Right ventricle myocardium inferior (tissue), 1 donor: ENCODE results near the gene MIDN. TPM values are rescaled to one million over a fixed set of nuclear protein-coding genes. Genes with fewer than 3 reads are reported as not detected.

ENCODE experiments used
- ATAC-seq: fragments of 200-7000 bp; cut with Tn5 transposase; one replicate; pipeline ENCODE4 v1.9.1; 2020; ENCODE audit warnings: mild to moderate bottlenecking, moderate library complexity
- DNase-seq: peaks from one replicate; pipeline ENCODE4 v3.0.0; 2021; ENCODE audit errors: missing footprints
- intact Hi-C: fragments of 100-400 bp; cut with DNase I; formaldehyde crosslinking; loops from one replicate; pipeline ENCODE4 v1.11.0; 2022
- total RNA-seq: library from RNA; stranded (reverse); fragmentation: NEBNext Ultra II Directional; extraction: Animal tissue kit (Norgen Biotek cat#: 25700); gene quantifications from one replicate; pipeline ENCODE4 v1.2.1, GENCODE V29; 2021
- donor health status: DM: no; HTN: yes; CAD: no; lungs with severe emphysema.

The MIDN gene
- total RNA-seq, 1 donor from 2014 or later, result 62.8 TPM

DNA sequence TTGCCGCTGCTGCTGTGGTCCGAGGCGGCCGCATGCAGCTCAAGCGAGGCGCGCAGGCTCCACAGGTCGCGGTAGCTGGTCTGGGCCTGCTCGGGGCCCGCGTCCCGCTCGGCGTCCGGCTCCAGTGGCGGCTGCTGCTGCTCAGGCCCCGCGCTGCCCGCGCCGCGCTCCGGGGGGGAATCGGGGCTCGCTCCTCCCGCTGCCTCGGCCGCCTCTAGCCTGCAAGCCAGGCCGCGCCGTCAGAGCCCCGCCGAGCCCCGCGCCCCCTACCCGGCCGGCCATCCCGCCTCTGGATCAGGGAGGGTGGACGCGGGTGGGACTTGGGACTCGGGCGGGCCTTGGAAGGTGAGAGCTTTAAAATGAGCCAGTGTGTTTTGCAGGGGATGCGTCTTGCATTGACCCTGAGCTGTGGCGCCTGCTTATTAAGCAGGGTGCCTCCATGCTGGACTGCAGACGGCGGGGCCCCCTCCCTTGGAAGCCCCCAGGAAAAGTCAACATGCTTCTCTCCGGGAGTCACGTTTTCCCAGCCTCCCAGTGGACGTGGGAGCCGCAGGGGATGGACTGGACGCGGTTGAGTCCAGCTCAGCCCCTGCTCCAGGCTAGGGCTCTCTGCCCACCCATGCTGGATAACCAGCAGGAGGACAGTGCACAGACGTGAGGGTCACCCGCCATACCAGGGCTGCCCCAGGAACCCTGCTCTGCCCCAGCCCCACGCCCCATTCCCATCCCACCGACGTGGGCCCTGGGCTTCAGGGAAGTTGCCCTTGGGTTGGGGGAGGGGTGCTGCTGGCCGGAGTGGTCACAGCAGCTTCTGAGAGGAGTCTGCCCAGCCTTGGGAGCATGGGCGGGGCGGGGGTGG is 18.2 kb upstream of the MIDN start:
- DNase-seq (no peak), ATAC-seq (no peak)
- intact Hi-C loops, result no loop called here

DNA sequence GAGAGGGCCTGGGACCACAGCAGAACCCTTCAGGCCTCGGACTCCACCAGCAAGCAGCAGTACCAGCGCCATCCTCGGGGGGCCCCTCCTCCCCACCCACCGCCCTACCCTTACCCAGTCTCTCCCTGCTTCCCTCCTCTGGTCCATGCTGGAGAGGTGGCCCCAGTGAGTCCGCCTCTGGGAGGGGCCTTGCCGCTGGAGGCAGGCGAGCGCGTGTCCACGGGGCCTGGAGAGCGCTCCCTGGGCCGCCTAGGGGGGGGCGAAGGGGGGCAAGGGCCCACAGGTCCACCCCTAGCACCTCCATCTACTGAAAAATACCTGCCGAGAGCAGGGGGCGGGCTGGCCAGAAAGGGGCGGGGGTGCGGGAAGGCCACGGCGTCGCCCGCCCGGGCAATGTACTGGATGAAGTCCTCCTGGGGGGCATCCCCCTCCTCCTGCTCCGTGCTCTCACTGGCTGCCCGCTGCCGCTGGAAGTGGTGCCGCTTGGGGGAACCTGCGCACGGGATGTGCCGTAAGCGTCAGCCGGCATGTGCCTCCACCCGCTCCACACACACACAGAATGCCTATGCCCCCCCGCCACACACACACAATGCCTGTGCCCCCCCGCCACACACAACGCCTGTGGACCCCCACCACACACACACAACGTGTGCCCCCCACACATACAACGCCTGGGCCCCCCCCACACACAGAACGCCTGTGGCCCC is 17.4 kb upstream of the MIDN start:
- DNase-seq (no peak), ATAC-seq (no peak)
- intact Hi-C loops, result no loop called here

DNA sequence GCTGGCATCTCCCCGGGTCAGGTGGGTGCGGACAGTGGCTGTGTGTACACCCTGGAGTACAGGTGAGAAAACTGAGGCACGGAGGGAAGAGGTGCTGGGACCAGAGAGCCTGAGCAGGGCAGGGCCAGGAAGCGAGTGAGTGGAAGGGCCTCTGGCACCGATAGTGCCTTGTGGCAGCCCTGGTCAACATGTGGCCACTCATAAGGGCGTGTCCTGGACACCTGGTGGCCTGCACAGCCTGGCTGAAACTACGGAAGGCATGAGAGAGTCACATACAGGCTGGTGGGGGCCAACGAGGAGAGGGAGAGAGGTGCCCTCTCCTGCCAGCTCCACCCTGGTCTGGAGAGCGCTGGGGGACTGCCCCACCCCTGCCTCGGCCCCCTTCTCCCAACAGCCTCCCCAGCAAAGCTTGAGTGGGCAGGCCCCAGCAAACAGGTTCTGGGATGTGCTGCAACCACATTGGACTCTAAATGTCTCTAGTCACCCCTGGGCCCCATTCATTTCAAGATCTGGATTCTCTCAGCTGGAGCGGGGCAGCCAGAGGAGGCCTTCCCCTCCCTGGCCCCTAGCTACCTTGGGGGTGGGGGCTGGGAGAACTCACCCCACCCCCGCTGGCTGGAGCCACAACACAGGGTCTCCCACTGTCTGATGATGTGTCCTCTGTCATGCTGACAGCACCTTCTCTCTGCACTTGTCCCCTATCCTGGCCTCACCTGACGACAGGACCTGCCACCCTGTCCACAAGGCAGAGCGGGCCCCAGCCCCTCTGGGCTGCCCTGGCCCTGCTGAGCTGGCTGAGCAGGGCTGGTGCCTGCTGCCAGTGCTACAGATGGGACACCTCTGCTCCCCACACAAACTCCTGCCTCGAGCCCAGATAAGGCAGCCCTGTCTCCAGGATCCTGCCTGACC is 16.4 kb upstream of the MIDN start:
- no peak for ATAC-seq
- no peak for DNase-seq
- intact Hi-C loops, result no loop called here

DNA sequence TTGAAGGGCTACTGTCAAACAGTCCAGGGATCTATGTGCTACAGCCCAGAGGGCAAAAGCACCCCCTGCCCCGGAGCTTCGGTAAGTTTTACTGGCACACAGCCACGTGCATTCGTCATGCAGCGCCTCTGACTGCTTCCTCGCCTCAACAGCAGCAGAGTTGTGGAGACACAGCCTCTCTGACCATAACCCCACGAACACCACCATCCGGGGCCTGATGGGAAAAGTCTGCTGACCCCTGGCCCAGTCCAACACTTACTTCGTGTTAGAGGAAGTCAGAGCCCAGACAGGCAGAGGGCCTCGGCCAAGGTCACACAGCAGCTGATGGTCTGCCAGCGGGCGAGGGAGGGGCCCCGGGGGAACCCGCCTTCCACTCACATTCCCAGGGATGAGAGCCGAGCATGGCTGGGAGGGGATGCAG is 15.7 kb upstream of the MIDN start:
- no peak for DNase-seq
- intact Hi-C loops, result no loop called here
- ATAC-seq, result no peak

DNA sequence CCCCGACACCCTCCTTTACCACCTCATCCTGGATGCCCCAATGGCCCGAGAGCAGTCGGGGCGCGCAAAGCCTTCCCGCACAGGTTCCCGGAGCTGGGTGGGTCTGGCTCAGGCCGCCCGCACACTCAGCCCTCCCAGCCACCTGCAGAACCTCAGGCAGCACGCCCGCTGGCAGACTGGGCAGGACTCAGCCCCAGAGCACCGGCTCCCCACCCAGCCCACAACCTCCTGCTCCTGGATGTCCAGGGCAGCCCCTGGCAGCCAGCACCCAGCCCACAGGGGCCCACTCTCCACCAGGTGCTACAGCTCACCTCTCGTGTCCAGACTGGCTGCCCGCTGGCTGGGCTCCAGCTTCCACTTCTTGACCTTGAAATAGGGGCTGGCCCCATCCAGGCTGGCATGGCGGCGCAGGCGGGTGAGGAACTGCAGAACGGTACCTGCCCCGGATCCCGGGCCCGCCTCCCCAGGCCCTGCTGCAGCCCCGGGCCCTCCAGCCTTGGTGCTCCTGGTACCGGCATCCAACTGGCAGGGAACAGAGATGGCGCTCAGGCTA is 15.2 kb upstream of the MIDN start:
- ATAC-seq (no peak), DNase-seq (no peak)
- intact Hi-C loops, result no loop called here

DNA sequence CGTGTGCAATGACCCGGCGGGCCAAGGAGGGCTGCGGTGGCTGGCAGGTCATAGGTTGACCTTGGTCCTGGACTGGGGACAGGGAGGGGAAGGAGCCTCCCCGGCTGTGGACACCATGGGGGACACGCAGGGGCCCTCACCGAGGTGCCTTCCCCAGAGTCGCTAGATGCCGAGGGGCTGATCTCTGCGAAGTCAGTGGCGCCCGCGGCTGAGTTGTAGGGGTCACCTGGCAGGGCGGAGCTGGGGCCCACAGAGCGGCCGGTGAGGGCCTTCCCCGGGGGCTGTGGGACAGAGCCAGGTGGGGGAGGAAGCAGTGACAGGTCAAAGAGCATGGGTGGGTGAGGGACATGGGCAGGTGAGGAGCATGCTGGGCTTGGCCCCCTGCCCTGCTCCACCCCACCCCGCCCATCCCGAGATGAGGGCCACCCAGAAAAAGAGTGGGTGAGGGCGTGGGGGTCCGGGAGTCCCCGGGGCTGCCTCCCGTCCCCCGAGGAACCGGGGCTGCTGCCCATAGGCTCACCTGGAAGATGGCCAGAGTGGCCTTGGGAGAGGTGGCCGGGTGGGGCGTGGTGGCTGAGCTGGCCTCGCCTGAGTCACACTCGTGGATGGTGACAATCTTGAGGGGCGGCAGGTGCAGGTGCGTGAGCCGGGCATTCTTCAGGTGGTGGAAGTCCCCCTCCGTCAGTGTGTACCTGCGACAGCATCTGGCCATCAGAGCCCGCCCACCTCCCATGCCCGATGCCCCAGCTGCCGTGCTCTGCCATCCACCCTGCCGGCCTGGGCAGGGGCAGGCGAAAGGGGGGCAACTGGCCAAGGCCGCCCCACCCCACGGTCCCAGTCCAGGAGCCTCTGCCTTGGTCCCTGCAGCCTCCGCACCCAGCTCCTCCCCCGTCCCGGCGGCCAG is 14.1 kb upstream of the MIDN start:
- ATAC-seq, result no peak
- intact Hi-C loops, result no loop called here

DNA sequence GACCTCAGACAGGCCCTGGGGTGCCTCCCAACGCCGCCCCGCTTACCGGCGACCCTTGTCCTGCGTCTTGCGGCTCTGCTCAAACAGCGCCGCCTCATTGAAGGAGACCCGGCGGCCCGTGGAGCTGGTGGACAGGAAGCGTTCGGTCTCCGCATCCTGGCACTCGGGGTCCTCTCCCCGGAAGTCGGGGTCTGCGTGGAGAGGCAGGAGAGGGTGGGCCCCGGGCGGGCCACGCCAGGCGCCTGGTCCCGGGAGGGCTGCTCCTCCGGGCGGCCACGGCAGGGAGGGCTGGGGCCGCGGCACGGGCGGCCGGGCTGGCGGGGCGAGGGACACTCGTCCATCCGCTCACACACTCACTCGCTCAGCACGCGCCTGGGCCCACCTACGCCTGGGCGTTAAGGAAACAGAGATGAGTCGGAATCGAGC is 13.4 kb upstream of the MIDN start:
- DNase-seq (no peak), ATAC-seq (no peak)
- intact Hi-C loops, result no loop called here

More for the DNA sequence above, 14.1 kb upstream of the MIDN start:
- no peak for DNase-seq

DNA sequence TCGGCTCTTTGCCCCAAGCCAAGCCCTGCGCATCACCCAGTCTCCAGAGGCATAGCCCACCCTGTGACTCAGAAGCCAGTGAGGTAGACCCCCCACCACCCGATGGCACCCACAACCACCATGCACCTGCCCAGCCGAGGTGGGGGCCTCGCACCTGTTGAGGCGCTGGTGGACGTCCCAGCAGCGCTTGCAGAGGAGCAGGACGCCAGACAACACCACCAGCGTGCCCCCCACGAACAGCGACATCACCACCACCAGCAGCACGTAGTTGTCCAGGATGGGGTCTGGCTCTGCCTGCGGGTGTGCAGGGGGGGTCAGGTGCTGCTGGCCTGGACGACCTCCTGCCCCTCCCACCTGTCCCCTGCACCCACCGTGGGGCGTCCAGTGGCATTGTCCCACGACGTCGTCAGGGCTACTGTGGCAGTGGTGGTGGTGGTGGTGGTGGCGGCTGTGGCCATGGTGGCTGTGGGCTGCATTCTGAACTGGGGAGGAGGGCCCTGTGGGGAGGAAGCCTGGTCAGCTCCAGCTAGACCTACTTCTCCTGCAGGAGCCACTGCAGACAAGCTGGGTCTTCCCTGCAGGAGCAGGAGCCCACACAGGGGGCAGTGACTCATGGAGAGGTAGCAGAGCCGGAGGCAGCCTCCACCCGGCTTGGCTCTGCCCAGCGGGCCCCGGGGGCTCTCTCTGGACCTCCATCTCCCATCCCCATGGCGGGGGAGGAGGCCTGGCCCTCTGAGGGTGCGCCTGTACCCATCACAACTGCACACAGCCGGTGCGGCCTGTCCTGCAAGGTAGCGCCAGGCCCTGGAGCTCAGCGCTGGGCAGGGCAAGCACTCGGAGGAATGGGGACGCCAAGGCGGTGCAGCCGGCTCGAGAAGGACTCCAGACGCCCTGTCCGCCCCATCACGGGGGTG is 12.5 kb upstream of the MIDN start:
- intact Hi-C loops, result no loop called here
- ATAC-seq, result no peak
- no peak for DNase-seq

DNA sequence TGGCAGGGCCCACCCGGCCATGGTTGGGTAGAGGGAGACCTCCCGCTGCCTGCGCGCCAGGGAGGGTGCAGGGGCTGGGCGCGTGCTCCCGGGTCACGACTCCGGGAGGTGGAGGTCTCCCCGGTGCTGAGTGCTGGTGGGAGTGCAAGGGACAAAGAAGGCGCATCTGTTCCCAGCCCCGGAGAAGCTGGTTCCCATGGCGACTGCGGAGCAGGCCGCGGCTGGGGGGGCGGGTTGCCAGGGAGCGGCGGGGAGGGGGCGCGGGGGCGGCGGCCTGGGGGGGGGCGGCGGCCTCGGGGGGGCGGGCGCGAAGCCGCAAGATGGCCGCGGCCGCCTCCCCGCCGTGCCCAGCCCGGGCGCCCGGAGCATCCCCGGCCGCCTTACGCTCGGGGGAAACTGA is 11.8 kb upstream of the MIDN start:
- intact Hi-C loops, result no loop called here
- ATAC-seq, result no peak

DNA sequence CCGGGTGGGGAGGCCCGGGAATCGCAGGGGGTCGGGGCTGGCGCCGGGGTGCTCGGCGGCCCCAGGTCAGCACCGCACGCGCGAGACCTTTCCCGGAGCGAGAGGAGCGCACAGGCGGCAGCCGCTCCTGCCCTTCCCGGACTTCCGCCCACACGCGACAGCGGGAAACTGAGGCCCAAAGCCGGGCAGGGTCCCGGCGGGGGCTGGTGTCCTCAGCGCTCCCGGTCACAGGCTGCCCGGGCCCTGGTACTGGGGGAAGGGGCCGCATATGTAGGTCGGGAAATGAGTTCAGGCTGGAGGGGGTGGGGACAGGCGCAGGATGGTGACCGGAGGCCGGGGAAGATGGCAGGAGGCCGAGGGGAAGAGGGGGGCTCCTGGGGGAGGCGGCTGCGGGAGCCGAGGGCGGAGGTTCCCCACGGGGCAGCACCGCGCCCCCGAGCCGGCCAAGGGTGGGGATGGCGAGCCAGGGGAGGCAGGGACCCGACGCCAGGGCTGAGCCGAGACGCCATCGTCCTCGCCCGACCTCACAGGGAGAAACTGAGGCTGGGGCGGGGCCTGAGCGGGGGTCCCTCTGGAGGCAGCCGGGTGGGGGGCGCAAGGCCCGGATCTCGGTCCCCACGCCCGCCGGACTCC is 11.2 kb upstream of the MIDN start:
- intact Hi-C loops, result no loop called here
- ATAC-seq (no peak), DNase-seq (no peak)

More for the DNA sequence above, 11.8 kb upstream of the MIDN start:
- DNase-seq, result no peak

DNA sequence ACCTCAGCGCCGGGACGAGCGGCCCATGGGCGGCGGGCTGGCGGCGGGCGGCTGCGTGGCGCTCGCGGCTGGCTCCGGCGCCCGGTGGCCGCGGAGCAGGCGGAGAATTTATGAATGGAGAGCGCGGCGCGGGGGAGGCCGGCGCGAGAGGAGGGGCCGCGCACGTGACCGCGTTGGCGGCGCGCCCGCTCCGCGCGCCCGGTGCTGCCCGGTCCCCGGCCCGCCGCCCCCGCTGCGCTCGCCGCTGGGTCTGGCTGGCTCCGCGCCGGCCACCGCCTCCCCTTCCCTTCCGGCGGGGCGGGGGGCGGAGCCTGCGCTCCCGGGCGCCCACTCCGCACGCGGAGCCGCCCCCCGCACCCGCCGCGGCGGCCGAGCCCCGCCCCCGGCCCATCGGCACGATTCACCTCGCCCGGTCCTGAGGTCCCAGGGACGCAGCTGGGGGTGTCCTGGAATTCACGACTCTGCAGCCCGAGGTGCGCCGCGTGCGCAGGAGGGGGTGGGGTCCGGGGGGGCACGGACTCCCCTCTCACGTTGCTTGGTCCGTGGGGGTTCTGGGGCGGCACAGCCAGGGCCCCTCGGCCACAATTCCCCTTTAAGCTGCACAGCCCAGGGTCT is 10.5 kb upstream of the MIDN start, which contains the start of gene CBARP:
Gene CBARP, minus strand, starts transcription at position 252 of the 615 bp plus-strand sequence. CDS start 1,905 bp downstream, outside the sequence.
- intact Hi-C loops, result no loop called here
- ATAC-seq, result no peak
- DNase-seq, result no peak

DNA sequence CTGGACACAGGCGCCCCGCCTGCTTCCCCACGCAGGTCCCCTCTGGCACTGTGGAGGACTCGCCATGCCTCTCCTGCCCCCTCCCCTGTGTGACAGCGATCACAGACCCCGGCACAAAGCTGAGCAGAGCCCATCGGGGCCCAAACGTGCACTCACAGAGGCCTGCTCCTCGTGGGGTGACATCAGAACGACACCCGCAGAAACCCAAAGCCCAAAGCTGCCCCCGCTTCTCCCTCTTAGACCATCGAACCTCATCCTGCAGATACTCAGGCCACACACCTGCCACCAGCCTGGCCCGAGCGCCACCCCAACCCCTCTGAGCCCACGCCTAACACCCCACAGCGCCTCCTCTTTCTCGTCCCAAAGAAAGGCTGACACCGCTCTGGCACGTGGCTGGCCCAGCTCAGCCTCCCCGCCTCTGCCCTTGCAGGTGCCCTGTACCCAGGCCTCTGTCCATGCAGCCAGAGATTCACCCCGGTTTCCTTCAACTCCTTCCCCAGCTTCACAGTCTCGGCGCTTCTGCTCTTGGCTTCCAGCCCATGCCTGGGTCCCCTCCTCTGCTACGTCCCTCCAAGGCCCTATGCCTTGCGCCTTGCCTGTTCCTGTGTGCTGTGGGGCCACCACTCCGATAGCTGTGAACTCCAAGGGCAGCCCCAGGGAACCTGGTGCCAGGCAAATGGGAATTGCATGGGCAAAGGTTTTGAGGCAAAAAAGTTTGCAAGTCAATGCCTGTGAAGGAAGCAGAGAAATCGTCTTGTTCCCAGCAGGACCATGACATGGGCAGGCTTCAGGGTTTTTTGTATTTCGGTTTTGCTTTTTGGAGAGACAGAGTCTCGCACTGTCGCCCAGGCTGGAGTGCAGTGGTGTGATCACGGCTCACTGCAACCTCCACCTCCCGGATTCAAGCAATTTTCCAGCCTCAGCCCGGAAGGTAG is 9.7 kb upstream of the MIDN start:
- ATAC-seq (no peak), DNase-seq (no peak)
- intact Hi-C loops, result no loop called here

DNA sequence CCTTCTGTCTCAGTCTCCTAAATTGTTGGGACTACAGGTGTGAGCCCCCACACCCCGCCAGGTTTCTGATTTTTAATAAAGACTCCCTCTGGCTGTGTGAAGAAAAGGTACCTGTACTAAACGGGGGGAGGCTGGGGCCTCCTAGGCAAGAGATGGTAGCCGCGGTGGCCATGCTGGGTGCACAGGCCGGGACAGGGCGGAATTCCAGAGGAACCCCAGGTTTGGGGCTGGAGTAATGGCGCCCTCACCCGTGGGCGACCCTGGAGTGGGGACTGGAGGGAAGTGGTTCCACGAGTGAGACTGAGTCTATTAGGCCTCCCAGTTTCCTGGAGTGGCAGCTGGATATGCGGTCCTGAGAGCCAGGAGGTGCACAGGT is 9.0 kb upstream of the MIDN start:
- intact Hi-C loops, result no loop called here
- ATAC-seq (no peak), DNase-seq (no peak)

DNA sequence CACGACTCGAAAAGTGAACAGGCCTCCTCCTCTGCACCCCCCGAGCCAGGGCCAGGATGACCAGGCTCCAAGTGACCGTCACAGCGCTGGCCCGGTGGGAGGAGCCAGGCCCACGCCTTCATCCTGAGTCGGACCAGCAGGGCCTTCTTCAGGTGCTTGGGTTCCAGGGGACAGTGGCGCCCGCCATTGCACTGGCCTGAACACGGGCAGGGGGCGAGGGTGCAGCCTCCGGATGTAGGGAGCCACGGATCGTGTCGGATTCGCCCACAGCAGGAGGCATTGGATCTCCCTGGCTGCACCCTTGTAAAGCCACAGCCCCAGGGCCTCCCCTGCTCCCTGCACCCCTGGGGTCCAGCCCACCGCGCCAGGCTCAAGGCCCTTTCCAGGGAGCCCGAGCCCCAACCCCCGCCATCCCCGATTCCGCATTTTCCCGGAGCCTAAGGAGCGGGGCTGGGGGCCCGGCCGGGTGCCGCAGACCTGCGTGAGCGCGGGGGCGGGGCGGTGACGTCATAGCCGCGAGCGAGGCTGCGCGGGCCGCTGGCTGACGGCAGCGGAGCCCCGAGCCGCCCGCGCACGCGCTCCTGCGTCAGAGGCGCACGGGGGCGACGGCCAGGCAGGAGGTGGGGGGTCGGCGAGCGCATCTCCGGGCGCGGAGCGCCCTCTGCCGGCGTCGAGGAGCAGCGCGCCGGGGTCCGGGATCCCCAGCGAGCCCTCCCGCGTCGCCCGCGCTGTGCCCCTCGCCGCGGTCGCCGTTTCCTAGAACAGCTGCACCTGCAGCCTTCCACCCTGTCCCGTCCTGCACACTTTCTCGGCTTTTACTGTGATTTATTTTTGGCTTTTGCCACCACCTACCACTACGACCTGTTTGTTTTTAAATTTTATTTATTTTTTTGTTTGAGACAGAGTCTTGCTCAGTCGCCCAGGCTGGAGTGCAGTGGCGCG is 8.3 kb upstream of the MIDN start:
- ATAC-seq (peak; percentile 54), DNase-seq (peak; percentile 95)
- intact Hi-C loops, result loop anchor here (1.0 to 10.0 kb wide), 4 partner anchors 19 to 445 kb away; partner anchors contain the start of genes ARID3A and PTBP1
